BE2C (cell line): ENCODE results near the gene FIBCD1.

ENCODE experiments used
- DNase-seq: peaks from one replicate; pipeline ENCODE4 v3.0.0-alpha.2; 2020
- H3K27me3 ChIP-seq: fragments of 250-450 bp; sonication (Bioruptor Pico); 2 replicates; pipeline ENCODE4 v1.5.1; 2020; ENCODE audit warnings: mild to moderate bottlenecking
- H3K36me3 ChIP-seq: fragments of 250-450 bp; sonication (Bioruptor Pico); 2 replicates; pipeline ENCODE4 v1.5.1; 2020; ENCODE audit warnings: mild to moderate bottlenecking
- H3K4me1 ChIP-seq: fragments of 250-450 bp; sonication (Bioruptor Pico); 2 replicates; pipeline ENCODE4 v1.5.1; 2020
- H3K4me3 ChIP-seq: 2 replicates; pipeline ENCODE4 v1.5.1; 2011; ENCODE audit warnings: low read depth, low read length
- H3K9me3 ChIP-seq: fragments of 250-450 bp; sonication (Bioruptor Pico); 2 replicates; pipeline ENCODE4 v1.5.1; 2020
- TF ChIP-seq, protein P1 (sequence below): IDR thresholded peaks from 2 replicates; pipeline ENCODE4 v1.5.1; 2012; ENCODE audit warnings: mild to moderate bottlenecking, low read depth, low read length

The FIBCD1 gene

DNA sequence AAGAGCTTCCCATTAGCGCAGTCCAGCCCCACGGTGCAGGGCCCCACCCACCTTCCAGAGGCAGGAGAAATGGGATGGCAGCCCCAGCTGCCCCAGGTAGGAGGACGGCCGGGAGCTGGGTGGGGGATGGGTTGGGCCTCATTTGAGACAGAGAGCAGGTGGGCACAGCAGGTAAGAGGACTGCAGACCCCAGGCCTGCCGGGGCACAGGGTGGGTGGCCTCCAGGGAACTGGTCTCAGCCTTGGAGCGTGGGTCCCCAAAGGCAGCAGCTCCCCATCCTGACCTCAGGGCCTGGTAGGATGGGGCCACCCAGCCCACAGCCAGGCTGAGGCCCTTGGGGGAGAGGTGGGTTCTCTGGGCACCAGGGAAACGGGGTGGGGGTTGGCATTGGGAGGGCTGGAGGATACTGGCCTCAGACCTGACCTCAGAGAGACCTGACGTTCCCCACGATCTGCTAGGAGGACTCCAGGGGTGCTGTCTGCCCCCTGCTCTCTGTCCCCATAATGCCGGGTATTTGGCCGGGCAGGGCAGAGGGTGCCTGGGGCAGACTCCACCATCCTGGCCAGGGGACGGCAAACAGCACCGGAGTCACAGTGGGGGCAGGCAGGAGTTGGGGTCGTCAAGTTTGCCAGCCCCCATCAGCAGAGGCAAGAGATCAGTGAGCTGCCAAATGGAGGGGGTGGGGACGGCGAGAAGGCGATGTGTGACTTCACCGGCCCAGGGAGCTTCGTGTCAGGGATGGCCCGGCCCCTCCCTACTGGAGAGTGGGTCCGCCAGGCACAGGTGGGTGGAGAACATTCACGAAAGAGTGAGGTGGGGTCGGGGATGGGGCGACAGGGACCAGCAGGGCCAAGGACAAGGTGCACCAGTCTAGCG, 35.6 kb downstream of the FIBCD1 start:
- peaks cover 7% of the 10 kb centered on the region; the same call in 1 of the 2 replicates for H3K27me3 ChIP-seq

DNA sequence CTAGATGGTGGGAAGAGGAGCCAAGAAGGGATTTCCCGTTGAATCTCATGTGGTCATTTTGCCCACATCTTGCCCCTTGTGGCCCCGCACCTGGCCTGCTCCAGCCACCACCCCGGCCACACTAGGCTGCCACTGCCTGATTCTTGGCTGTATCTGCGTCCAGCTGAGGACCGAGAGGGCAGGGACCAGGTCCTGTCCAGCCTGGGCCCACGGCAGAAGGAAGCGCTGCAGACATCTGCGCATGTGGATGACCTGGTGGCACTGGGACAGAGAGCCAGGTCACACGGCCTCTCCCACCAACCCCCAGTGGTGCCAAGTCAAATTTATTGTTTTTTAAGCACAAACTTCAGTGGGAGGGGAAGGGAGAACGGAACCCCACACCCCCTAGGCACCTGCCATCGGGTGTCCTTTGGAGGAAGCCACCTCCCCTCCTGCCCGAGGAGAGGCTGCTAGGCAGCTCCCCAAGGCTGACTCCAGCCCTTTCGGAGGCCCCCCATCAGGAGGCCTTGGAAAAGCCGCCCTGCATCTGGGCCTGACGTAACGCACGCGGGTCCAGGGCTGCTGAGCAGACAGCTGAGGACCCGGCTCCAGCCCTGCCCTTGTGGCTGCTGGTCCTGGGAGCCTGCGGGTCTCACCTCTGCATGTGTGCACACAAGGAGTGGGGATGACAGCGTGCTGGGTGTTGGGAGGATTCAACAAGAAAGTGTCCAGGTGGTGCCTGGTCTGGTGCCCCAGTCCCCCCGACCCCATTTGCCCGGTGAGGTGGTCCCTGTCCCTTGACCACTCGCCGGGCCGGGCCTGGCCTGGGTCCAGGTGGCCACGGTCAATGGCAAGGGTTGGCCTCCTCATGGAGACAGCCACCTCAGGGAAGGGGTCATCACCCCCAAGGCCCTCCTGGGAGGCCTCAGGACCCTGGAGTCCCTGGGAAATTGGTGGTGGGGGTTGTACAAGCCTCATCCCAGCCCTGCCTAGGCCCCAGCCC, 36.6 kb downstream of the FIBCD1 start:
- Histone ChIP-seq H3K4me3 (no peak overlapping the region), H3K9me3 (no peaks in the 10 kb centered on the region), H3K36me3 (no peaks in the 10 kb centered on the region), H3K4me1 (peaks cover 3% of the 10 kb centered on the region; the same call in 1 of the 2 replicates), H3K27me3 (peaks cover 16% of the 10 kb centered on the region)
- TF ChIP-seq, protein P1, sequence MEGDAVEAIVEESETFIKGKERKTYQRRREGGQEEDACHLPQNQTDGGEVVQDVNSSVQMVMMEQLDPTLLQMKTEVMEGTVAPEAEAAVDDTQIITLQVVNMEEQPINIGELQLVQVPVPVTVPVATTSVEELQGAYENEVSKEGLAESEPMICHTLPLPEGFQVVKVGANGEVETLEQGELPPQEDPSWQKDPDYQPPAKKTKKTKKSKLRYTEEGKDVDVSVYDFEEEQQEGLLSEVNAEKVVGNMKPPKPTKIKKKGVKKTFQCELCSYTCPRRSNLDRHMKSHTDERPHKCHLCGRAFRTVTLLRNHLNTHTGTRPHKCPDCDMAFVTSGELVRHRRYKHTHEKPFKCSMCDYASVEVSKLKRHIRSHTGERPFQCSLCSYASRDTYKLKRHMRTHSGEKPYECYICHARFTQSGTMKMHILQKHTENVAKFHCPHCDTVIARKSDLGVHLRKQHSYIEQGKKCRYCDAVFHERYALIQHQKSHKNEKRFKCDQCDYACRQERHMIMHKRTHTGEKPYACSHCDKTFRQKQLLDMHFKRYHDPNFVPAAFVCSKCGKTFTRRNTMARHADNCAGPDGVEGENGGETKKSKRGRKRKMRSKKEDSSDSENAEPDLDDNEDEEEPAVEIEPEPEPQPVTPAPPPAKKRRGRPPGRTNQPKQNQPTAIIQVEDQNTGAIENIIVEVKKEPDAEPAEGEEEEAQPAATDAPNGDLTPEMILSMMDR: no peak
- DNase-seq: no peak

More for the DNA sequence above, 35.6 kb downstream of the FIBCD1 start:
- H3K9me3 ChIP-seq: no peaks in the 10 kb centered on the region
- DNase-seq: no peak
- TF ChIP-seq, protein P1: no peak
- H3K36me3 ChIP-seq: no peaks in the 10 kb centered on the region
- no peak overlapping the region for H3K4me3 ChIP-seq
- peaks cover 6% of the 10 kb centered on the region; the same call in 1 of the 2 replicates for H3K4me1 ChIP-seq

DNA sequence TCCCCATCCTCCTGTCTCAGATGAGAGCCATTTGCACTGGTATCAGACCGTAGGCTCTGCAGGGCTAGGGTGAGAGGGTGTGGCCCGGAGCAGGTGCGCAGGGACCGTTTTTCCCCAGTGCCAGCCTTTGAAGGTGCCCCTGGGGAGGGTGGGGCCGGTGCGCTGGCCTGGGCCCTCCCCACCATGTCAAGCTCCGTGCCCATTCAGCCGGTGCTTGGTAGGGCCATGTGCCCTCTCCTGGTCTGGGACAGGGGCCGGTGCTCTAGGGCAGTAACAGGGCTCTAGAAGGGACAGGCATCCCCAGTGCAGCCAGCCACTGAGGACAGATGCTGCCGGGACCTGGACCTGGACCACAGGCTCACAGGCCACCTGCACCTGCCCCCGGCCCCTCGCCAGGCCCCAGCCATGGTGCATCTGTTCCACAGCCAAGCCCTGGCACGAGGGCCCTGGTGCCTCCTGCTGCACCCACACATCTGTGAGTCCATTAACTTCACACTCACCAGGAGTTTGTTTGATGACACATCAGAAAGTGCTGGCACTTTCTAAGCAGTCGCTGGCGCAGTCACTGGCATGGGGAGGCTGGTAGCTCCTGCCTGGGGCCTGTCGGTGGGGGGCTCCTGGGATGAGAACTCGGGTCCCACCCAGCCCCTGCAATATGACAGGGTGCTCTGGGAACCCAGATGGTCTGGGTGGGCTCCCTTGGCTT, 37.4 kb downstream of the FIBCD1 start:
- TF ChIP-seq, protein P1: no peak
- no peaks in the 10 kb centered on the region for H3K36me3 ChIP-seq
- H3K27me3 ChIP-seq: peaks cover 17% of the 10 kb centered on the region
- peaks cover 3% of the 10 kb centered on the region; the same call in 1 of the 2 replicates for H3K4me1 ChIP-seq
- H3K9me3 ChIP-seq: no peaks in the 10 kb centered on the region
- no peak for DNase-seq
- no peak overlapping the region for H3K4me3 ChIP-seq

DNA sequence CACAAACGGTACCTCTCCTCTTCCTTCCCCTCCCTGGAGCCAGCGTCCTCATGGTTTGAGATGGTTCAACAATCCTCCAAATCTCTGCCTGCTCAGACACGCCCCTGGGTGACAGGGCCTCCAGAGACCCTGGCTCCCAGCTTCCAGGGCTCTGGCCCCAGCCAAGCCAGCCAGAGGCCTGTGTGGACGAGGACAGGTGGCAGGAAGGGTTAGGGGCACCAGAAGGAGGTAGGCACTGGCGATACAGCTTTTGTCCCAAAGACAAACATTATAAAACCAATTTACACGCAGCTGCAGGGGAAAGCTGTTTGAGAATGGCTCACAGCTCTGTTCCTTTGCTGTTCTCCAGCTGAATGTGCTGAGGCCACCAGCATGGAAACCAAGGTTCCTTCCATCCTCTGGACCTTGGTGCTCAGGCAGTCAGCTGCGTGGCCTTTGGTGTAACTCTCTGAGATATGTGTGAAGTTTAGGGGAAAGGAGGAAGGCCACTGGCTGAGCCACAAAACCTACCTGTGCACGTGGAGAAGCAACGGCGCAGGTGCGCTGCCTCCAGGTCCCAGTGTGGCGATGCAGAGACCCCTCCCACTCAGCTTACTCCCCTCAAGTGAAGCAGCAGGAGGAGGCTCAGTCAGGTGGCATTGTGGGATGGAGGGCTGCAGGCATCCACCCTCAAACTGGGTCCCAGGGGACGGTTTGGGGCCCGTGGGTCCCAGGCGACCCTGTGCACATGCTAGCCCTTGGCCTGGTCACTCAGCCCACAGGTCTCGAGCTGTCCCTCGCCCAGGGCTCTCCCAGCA, 38.1 kb downstream of the FIBCD1 start:
- Histone ChIP-seq H3K9me3 (no peaks in the 10 kb centered on the region), H3K27me3 (peaks cover 17% of the 10 kb centered on the region), H3K4me3 (no peak overlapping the region), H3K4me1 (no peaks in the 10 kb centered on the region), H3K36me3 (no peaks in the 10 kb centered on the region)
- TF ChIP-seq, protein P1: no peak
- DNase-seq: no peak

DNA sequence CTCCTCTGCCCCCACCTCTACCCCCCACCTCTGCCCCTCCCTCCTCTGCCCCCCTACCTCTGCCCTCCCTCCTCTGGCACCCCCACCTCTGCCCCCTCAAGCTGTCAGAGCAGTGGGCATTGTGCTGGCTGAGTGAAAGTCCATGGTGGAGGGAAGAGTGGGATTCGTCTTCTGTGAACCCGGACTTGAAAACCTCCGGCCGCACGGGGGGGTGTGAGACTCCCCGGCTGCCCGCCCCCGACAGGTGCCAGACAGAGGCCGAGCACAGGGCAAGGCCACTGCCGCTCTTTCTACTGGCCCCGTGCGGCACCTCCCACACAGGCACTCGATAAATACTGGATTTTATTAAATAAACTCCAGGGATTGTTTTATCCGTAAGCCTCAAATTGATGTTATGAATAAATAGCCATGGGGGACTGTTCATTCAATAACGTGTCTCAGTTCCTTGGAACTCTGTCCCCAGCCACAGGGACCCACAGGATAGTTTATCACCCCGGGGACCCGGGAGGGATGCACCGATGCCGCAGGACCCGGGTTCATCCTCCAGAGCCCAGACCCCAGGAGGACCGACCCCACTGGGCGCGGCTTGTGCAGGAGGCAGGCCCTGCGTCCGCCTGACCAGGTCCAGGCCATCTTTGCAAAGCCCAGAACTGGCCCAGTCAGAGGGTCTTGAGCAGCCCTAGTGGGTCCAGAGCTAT, 39.8 kb downstream of the FIBCD1 start:
- Histone ChIP-seq H3K4me3 (no peak overlapping the region), H3K27me3 (peaks cover 17% of the 10 kb centered on the region), H3K9me3 (no peaks in the 10 kb centered on the region), H3K36me3 (no peaks in the 10 kb centered on the region), H3K4me1 (peaks cover 3% of the 10 kb centered on the region; the same call in 1 of the 2 replicates)
- DNase-seq: no peak
- TF ChIP-seq, protein P1: no peak
